IPS-20b (cell line): ENCODE data around the gene OR1F1.
"Not testable (repeated sequence)": the region's sequence is repeated elsewhere in the genome, so short reads cannot be mapped to it uniquely, and the experiment has no call there.

Experiments used
- H3K27ac ChIP-seq: one replicate; pipeline ENCODE4 v1.5.1; 2013; ENCODE audit warnings: low read length
- H3K27me3 ChIP-seq: 2 replicates; pipeline ENCODE4 v1.6.1; 2013; ENCODE audit warnings: mild to moderate bottlenecking, low read length, inconsistent platforms; ENCODE audit not compliant: insufficient read depth
- H3K36me3 ChIP-seq: 2 replicates; pipeline ENCODE4 v1.6.1; 2013; ENCODE audit warnings: low read depth, mild to moderate bottlenecking, inconsistent platforms, low read length, moderate library complexity; ENCODE audit not compliant: insufficient read depth
- H3K4me1 ChIP-seq: 2 replicates; pipeline ENCODE4 v1.6.1; 2013; ENCODE audit warnings: mild to moderate bottlenecking, control low read depth, inconsistent platforms, low read length, moderate library complexity; ENCODE audit not compliant: insufficient read depth
- H3K4me3 ChIP-seq: 2 replicates; pipeline ENCODE4 v1.5.1; 2013; ENCODE audit warnings: mild to moderate bottlenecking, low read length, inconsistent platforms
- H3K9ac ChIP-seq: 2 replicates; pipeline ENCODE4 v1.6.1; 2013; ENCODE audit warnings: low read depth, mild to moderate bottlenecking, inconsistent platforms, low read length, moderate library complexity
- H3K9me3 ChIP-seq: 2 replicates; pipeline ENCODE4 v1.6.1; 2013; ENCODE audit warnings: mild to moderate bottlenecking, low read depth, low read length, inconsistent platforms; ENCODE audit not compliant: insufficient read depth

OR1F1 gene

GRCh38 chr16:3187798-3188674 is at the start of gene OR1F1:
Gene OR1F1, plus strand, starts transcription at chr16:3188204.
- Histone ChIP-seq H3K9ac (peak within 1 kb of the TSS; percentile 68; the same call in 1 of the 2 replicates), H3K27ac (no peak within 1 kb of the TSS), H3K4me3 (peak within 1 kb of the TSS; percentile 91), H3K9me3 (no peaks in the 10 kb centered on the region), H3K36me3 (no peaks in the 10 kb centered on the region), H3K27me3 (peaks cover 85% of the 10 kb centered on the region), H3K4me1 (no peaks in the 10 kb centered on the region)

GRCh38 chr16:3138342-3138741 is 49.7 kb upstream of the OR1F1 start:
- H3K9ac ChIP-seq = no peak overlapping the region
- H3K27me3 ChIP-seq = no peaks in the 10 kb centered on the region
- peaks cover 6% of the 10 kb centered on the region; the same call in 1 of the 2 replicates for H3K36me3 ChIP-seq
- H3K27ac ChIP-seq = no peak overlapping the region
- H3K4me1 ChIP-seq = peaks cover 3% of the 10 kb centered on the region; the same call in 1 of the 2 replicates
- no peaks in the 10 kb centered on the region for H3K9me3 ChIP-seq
- no peak overlapping the region for H3K4me3 ChIP-seq

- H3K27ac ChIP-seq = no peak overlapping the region
These were observed 49.1 kb upstream of the OR1F1 start for GRCh38 chr16:3138823-3139426.

GRCh38 chr16:3139561-3139960 is 48.4 kb upstream of the OR1F1 start:
- H3K27ac ChIP-seq, H3K4me1 ChIP-seq: not testable (repeated sequence)

More at GRCh38 chr16:3138823-3139426, 49.1 kb upstream of the OR1F1 start:
- H3K36me3 ChIP-seq = peaks cover 6% of the 10 kb centered on the region; the same call in 1 of the 2 replicates
- H3K9ac ChIP-seq = no peak overlapping the region
- no peaks in the 10 kb centered on the region for H3K27me3 ChIP-seq
- H3K4me3 ChIP-seq = no peak overlapping the region
- H3K4me1 ChIP-seq = peaks cover under 1% of the 10 kb centered on the region; the same call in 1 of the 2 replicates
- H3K9me3 ChIP-seq = no peaks in the 10 kb centered on the region

GRCh38 chr16:3140603-3141427 is 47.2 kb upstream of the OR1F1 start:
- Histone ChIP-seq H3K27ac (no peak overlapping the region), H3K27me3 (no peaks in the 10 kb centered on the region), H3K4me1 (no peaks in the 10 kb centered on the region), H3K9me3 (no peaks in the 10 kb centered on the region), H3K4me3 (no peak overlapping the region), H3K36me3 (peaks cover 6% of the 10 kb centered on the region; the same call in 1 of the 2 replicates), H3K9ac (no peak overlapping the region)

More at GRCh38 chr16:3139561-3139960, 48.4 kb upstream of the OR1F1 start:
- not testable (repeated sequence) for H3K36me3 ChIP-seq, H3K27me3 ChIP-seq, H3K9me3 ChIP-seq, H3K9ac ChIP-seq, H3K4me3 ChIP-seq

GRCh38 chr16:3141781-3142311 is 46.2 kb upstream of the OR1F1 start:
- H3K9ac ChIP-seq = no peak overlapping the region
- H3K9me3 ChIP-seq = no peaks in the 10 kb centered on the region
- no peaks in the 10 kb centered on the region for H3K27me3 ChIP-seq
- H3K4me1 ChIP-seq = no peaks in the 10 kb centered on the region
- H3K36me3 ChIP-seq = peaks cover 6% of the 10 kb centered on the region; the same call in 1 of the 2 replicates
- H3K4me3 ChIP-seq = no peak overlapping the region
- no peak overlapping the region for H3K27ac ChIP-seq

- Histone ChIP-seq H3K4me1 (no peaks in the 10 kb centered on the region), H3K27ac (no peak overlapping the region), H3K36me3 (peaks cover 6% of the 10 kb centered on the region; the same call in 1 of the 2 replicates), H3K9ac (no peak overlapping the region), H3K9me3 (no peaks in the 10 kb centered on the region), H3K27me3 (peaks cover 3% of the 10 kb centered on the region; the same call in 1 of the 2 replicates), H3K4me3 (no peak overlapping the region)
These were observed 45.7 kb upstream of the OR1F1 start for GRCh38 chr16:3142327-3142726.

GRCh38 chr16:3142770-3143169 is 45.2 kb upstream of the OR1F1 start:
- H3K4me3 ChIP-seq = no peak overlapping the region
- no peak overlapping the region for H3K27ac ChIP-seq
- H3K27me3 ChIP-seq = peaks cover 8% of the 10 kb centered on the region
- no peaks in the 10 kb centered on the region for H3K4me1 ChIP-seq
- H3K9me3 ChIP-seq = no peaks in the 10 kb centered on the region
- peaks cover 6% of the 10 kb centered on the region; the same call in 1 of the 2 replicates for H3K36me3 ChIP-seq
- no peak overlapping the region for H3K9ac ChIP-seq

- H3K27me3 ChIP-seq = peaks cover 12% of the 10 kb centered on the region
- no peaks in the 10 kb centered on the region for H3K4me1 ChIP-seq
- peaks cover 6% of the 10 kb centered on the region; the same call in 1 of the 2 replicates for H3K36me3 ChIP-seq
- H3K27ac ChIP-seq = no peak overlapping the region
- no peak overlapping the region for H3K9ac ChIP-seq
- no peaks in the 10 kb centered on the region for H3K9me3 ChIP-seq
- no peak overlapping the region for H3K4me3 ChIP-seq
These were observed 44.8 kb upstream of the OR1F1 start for GRCh38 chr16:3143189-3143588.

- Histone ChIP-seq H3K4me1 (no peaks in the 10 kb centered on the region), H3K4me3 (no peak overlapping the region), H3K9me3 (no peaks in the 10 kb centered on the region), H3K36me3 (peaks cover 6% of the 10 kb centered on the region; the same call in 1 of the 2 replicates), H3K9ac (no peak overlapping the region), H3K27me3 (peaks cover 18% of the 10 kb centered on the region), H3K27ac (no peak overlapping the region)
These were observed 44.2 kb upstream of the OR1F1 start for GRCh38 chr16:3143598-3144320.
